Stimulated activated CD4-positive, alpha-beta T cell treated with anti-CD3 and anti-CD28 coated beads, Interleukin-1b, Interleukin-23, amount 100 ng/mL, for 4 hours (primary cell): ENCODE data around the gene PTCD2.
"Not testable (repeated sequence)": the region's sequence is repeated elsewhere in the genome, so short reads cannot be mapped to it uniquely, and the experiment has no call there.

Experiments used
- DNase-seq, 2 donors: peaks; one replicate each; pipeline ENCODE4 v3.0.0-alpha.2; 2020; ENCODE audit warnings: low read depth in 2 of 2

The PTCD2 gene

GRCh38 chr5:72379936-72380335, 59.8 kb downstream of the PTCD2 start:
- no peak for DNase-seq

- DNase-seq: no peak
Measured at GRCh38 chr5:72380492-72381274, 60.5 kb downstream of the PTCD2 start.

- no peak for DNase-seq
Measured at GRCh38 chr5:72383280-72383679, 63.1 kb downstream of the PTCD2 start.

- DNase-seq: no peak
Measured at GRCh38 chr5:72383726-72384125, 63.6 kb downstream of the PTCD2 start.

GRCh38 chr5:72386639-72387038, 66.5 kb downstream of the PTCD2 start:
- no peak for DNase-seq

GRCh38 chr5:72387985-72388384, 67.8 kb downstream of the PTCD2 start:
- DNase-seq: no peak

GRCh38 chr5:72388646-72389045, 68.5 kb downstream of the PTCD2 start:
- no peak for DNase-seq

GRCh38 chr5:72390836-72391235, 70.7 kb downstream of the PTCD2 start:
- DNase-seq: no peak

- DNase-seq: no peak
Measured at GRCh38 chr5:72392326-72392733, 72.2 kb downstream of the PTCD2 start.

GRCh38 chr5:72393052-72393451, 72.9 kb downstream of the PTCD2 start:
- no peak for DNase-seq

- no peak for DNase-seq
Measured at GRCh38 chr5:72394688-72395087, 74.5 kb downstream of the PTCD2 start.

GRCh38 chr5:72397836-72398235, 77.7 kb downstream of the PTCD2 start:
- DNase-seq: no peak

- DNase-seq: no peak
Measured at GRCh38 chr5:72400950-72401349, 80.8 kb downstream of the PTCD2 start.

GRCh38 chr5:72402381-72402890, 82.3 kb downstream of the PTCD2 start:
- DNase-seq: no peak

GRCh38 chr5:72402959-72403628, 82.9 kb downstream of the PTCD2 start:
- DNase-seq: no peak

GRCh38 chr5:72404771-72405170, 84.6 kb downstream of the PTCD2 start:
- DNase-seq: not testable (repeated sequence)

- DNase-seq: no peak
Measured at GRCh38 chr5:72407078-72407477, 86.9 kb downstream of the PTCD2 start.

- no peak for DNase-seq
Measured at GRCh38 chr5:72407541-72407940, 87.4 kb downstream of the PTCD2 start.

- no peak for DNase-seq
Measured at GRCh38 chr5:72408127-72408526, 88.0 kb downstream of the PTCD2 start.

- no peak for DNase-seq
Measured at GRCh38 chr5:72408603-72409002, 88.4 kb downstream of the PTCD2 start.

- no peak for DNase-seq
Measured at GRCh38 chr5:72410688-72411295, 90.6 kb downstream of the PTCD2 start.

GRCh38 chr5:72412283-72413055, 92.3 kb downstream of the PTCD2 start:
- no peak for DNase-seq
